HG02610 (cell line): Measurements from ENCODE around the gene CADPS.

Experiments
- ATAC-seq: cut with Tn5 transposase; IDR thresholded peaks from one replicate; pipeline ENCODE4 v1.9.1; 2021; ENCODE audit warnings: mild to moderate bottlenecking, moderate library complexity; ENCODE audit not compliant: unreplicated experiment

CADPS gene

DNA sequence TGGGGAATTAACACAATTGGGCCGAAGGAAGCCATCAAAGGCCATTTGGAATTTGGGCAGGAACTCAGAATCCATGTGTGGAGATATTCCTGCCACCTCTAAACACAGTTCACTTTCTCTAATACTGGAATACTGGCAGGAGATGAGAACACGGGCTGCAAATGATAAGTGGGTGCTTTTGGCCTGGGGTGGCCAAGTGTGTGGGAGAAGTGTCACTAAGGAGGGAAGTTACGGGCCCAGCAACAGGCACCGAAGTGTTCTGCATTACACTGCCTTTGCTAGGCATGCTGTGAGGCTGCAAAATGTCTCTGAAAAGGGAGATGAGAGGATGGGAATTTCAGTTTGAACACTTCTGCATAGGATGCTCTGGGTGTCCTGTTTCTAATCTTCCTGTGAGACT is 412.4 kb downstream of the CADPS start:
- ATAC-seq, result no peak

DNA sequence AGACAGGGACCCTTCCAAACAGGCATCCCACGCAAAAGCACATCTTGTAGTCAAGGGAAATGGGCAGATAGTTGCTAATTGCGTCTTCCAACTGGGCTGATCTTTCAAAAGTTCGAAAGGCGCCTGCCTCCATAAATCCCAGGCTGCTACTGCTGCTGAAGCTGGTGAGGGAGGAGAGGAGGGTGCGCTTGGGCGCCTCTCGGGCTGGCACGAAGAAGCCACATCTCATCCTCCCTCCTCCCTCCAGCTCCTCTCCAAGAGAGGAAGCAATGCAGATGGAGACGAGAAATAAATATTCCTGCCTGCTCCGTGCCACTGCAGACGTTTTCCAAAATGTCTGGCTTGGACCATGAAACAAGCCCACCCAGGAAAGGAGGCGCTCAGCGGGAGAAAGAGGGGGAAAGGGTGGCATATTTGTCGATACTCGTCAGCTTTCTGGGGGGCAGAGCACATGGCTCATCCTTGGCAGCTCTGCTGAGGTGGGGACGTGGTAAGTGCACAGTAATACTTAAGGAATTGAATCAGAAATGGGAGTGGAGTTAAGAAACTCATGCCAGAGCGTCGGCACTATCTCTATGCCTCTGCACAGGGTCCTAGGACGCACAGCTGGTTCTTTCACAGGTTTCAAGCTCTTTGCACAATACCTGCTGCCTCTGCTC is 413.0 kb downstream of the CADPS start:
- ATAC-seq, result no peak

- ATAC-seq, result no peak
Observed at GRCh38 chr3:62454916-62455315, 420.3 kb downstream of the CADPS start.

GRCh38 chr3:62453448-62453847 is 421.8 kb downstream of the CADPS start:
- ATAC-seq, result no peak

GRCh38 chr3:62451211-62451887 is 423.9 kb downstream of the CADPS start:
- no peak for ATAC-seq

DNA sequence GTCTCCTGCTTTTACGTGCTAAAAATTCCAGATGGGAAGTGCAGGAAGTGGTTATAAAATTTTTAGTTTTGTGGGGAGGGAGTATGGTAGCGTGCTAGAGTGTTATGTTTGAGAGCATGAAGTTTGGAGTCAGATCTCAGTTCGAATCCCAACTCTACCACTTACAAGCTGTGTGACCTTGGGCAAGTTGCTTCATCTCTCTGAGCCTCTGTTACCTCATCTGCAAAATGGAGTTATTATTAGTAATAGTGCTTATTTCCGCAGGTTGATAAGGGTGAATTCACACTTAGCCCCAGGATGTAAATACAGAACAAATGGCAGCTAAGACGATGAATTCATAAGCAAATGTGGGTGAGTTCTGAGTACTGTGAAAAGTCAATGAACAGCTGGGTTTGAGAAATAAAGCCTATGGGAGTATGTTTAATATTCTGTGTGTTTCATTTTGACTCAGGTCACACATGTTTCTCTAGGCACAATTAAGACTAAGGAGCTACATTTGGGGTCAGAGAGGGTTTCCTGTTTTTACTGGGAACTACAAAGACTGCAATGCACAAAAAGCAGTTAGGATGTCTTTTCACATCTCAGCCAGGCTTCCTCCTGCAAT is 428.8 kb downstream of the CADPS start:
- ATAC-seq, result no peak

DNA sequence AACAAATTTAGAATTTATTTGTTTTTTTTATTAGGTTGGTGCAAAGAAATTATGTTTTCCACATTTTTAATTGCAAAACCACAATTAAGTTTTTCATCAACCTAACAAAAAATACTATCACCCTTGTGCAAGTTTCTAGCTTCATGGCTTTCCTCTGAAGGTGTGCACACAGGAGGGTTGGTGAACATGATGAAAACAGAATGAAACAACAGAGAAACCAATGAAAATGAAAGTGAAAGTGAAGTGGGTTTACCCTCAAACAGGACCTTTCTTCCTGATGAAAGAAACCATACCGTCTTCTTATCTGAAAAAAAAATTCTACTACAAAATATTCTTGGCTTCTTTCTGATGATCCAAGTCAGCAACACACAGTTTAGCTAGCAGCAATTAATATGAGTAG is 429.9 kb downstream of the CADPS start:
- ATAC-seq, result no peak

DNA sequence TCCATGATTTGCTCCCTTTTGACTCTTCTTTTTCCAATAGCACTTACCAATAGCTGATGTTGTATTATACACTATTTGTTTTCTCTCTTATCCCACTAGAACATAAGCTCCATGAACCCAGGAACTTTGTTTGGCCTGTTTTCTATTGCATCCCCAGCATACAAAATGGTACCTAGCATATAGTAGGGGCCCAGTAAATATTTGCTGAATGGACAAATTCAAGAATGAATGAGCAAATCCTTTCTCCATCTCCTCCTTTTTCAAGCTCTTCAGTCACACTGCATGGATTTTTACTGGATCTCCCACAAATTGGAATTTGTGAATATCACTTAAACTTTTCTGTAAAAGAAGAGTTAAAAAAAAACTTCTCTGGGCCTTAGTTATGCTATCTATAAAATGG is 435.2 kb downstream of the CADPS start:
- ATAC-seq, result no peak

GRCh38 chr3:62439176-62439813 is 435.9 kb downstream of the CADPS start:
- no peak for ATAC-seq

- no peak for ATAC-seq
Observed at GRCh38 chr3:62436785-62437184, 438.4 kb downstream of the CADPS start.

DNA sequence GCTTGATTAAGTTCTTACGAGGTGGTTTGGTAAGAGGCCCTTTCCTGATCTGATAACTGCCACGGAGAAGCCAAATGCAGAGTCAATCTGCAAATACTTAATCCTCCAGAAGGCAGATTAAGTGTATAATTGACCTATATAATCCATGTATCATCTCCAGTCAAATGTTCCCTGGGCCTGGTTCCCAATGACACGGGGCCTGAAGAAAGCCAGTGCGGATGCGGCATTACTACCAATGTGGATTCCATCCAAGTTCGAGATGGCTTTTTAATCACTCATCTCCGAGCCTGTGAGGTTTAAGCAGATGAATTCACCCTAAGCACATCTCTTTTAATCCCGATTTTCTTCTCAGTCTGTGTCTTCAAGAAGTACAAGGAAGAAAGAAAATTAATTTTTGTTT is 441.8 kb downstream of the CADPS start:
- no peak for ATAC-seq

- ATAC-seq, result no peak
Observed at GRCh38 chr3:62421207-62421606, 454.0 kb downstream of the CADPS start.

- ATAC-seq, result no peak
Observed at GRCh38 chr3:62416144-62416543, 459.1 kb downstream of the CADPS start.

DNA sequence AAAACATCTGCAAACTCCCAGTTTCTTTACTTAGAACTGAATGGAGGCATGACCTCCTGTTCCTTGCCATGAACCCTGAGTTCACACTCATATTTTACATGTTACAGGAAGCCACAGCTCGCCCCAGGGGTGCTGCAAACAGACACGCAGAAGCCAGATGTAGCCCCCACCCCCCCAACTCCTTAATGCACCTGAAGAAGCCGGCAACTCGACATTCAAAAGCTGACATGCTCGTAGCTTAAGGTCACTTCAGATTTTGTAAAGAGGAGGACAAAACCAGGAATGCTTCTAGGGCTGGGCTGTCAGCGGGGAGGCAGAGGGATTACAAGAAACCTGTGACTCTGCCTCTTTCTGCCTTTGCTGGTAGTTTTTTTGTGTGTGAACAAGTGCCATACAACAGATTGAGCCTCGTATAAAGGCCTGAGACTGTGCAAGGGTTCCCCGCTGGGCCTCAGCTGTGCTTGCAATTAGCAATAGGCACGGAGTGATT is 459.9 kb downstream of the CADPS start:
- ATAC-seq, result no peak

GRCh38 chr3:62414786-62415185 is 460.4 kb downstream of the CADPS start:
- no peak for ATAC-seq

- no peak for ATAC-seq
Observed at GRCh38 chr3:62413687-62414086, 461.5 kb downstream of the CADPS start.

DNA sequence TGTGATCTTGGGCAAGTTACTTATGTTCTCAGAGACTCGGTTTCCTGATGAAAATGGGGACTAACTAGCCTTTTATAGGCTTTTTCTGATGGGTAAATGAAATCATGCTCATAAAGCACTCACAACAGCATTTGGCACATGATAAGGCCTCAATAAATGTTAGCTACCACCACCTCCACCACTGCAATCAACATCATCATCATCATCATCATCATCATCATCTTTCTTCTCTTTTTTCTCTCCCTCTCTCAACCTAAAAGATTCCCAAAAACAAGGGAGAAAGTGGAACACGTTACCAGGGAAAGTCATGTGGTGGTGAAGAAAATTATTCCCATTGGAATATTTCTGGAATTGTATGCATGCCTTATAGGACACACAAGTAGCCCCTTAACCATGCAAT is 468.3 kb downstream of the CADPS start:
- no peak for ATAC-seq

GRCh38 chr3:62405566-62405965 is 469.6 kb downstream of the CADPS start:
- ATAC-seq, result no peak

- no peak for ATAC-seq
Observed at GRCh38 chr3:62405135-62405534, 470.1 kb downstream of the CADPS start.

- no peak for ATAC-seq
Observed at GRCh38 chr3:62404321-62404720, 470.9 kb downstream of the CADPS start.

DNA sequence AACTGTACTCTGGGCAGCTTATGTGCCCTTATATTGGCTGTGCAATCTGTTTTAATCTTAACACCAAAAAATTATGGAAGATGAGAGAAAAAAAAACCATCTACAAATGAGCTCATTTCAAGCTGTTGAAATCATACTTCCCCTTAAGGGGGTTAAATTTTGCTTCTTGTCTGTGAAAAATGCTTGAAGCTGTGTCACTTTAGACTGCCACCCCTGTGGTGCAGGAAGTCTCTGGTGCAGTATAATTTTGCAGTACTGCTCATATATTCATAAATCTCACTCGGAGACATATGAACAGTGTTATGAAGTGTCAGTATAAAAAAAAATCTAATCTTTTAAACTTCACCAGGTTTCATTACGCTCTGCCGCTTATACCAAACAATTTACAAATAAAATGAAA is 471.5 kb downstream of the CADPS start:
- ATAC-seq, result no peak
